Dendritic cell treated with granulocyte-macrophage colony-stimulating factor and Interleukin-4, amounts not matched to agents 40 ng/mL and 50 ng/mL, for 4 days (primary cell): Measurements from ENCODE around the gene PAX8.

Source experiments
- H3K27ac Mint-ChIP-seq: one replicate; pipeline ENCODE4 v1.8.0; 2022; ENCODE audit warnings: mild to moderate bottlenecking, mixed read lengths
- H3K27me3 Mint-ChIP-seq: one replicate; pipeline ENCODE4 v1.8.0; 2022; ENCODE audit warnings: mild to moderate bottlenecking, mixed read lengths
- H3K36me3 Mint-ChIP-seq: one replicate; pipeline ENCODE4 v1.8.0; 2022; ENCODE audit warnings: low read depth, mixed read lengths
- H3K4me1 Mint-ChIP-seq: one replicate; pipeline ENCODE4 v1.8.0; 2022; ENCODE audit warnings: low read depth, mixed read lengths
- H3K4me3 Mint-ChIP-seq: one replicate; pipeline ENCODE4 v1.8.0; 2022; ENCODE audit warnings: mild to moderate bottlenecking, moderate library complexity, mixed read lengths
- H3K9me3 Mint-ChIP-seq: one replicate; pipeline ENCODE4 v1.8.0; 2022; ENCODE audit warnings: mixed read lengths
- intact Hi-C: fragments of 100-400 bp; cut with micrococcal nuclease; formaldehyde crosslinking; loops from one replicate; pipeline ENCODE4 v1.15.0; 2022

The PAX8 gene

DNA sequence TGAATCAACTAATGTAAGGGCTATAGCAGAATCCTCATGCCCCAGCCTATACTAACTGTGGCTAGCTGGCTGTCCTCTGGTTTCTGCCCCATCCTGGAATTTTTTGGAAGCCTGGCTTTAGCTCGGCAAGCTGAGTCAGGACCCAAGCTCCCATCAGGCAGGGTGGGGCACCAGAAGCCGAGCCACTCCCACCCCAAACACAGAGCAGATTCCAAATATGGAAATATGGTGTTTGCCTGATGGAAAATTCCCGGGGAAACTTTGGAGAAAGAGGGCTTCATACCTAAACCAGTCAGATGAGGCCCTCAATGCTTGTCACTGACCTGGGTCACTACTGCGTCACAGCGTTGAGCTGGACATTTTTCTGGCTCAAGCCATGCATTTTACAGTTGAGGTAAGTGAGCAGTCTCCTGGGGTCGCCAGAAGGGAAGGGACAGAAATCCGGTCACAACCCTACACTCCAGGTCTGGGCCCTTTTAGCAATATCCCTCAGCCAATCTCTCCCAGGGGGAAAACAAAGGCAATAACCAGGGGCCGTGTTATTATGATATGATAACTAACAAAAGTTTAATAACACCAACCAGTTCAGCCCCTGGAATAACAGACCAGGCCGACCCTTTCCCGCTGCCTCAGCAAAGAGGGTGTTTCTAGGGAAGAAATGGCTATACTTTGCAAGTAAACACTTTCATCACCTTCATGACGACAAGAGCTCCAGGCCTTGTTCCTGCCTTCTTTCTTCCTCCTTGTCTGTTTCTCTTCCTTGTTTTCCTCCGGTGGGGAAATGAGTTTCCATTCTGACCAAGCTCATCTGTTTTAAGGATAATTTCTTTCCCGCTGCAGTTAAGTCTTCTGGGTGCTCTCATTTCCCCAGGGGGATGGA, 67.3 kb downstream of the PAX8 start:
- Mint-ChIP-seq H3K27ac (peak overlapping the region; percentile 89), H3K27me3 (peaks cover 9% of the 10 kb centered on the region), H3K36me3 (no peaks in the 10 kb centered on the region), H3K4me1 (peaks cover 51% of the 10 kb centered on the region), H3K4me3 (peak overlapping the region; percentile 51), H3K9me3 (no peaks in the 10 kb centered on the region)
- intact Hi-C loops: loop anchor here (2.0 kb wide), 1 partner anchor 29 kb away; no protein-coding TSS in a partner anchor

- Mint-ChIP-seq H3K4me1 (peaks cover 42% of the 10 kb centered on the region), H3K9me3 (no peaks in the 10 kb centered on the region), H3K36me3 (no peaks in the 10 kb centered on the region), H3K4me3 (no peak overlapping the region), H3K27me3 (peaks cover 9% of the 10 kb centered on the region), H3K27ac (peak overlapping the region; percentile 70)
- intact Hi-C loops: loop anchor here (2.0 kb wide), 1 partner anchor 31 kb away; no protein-coding TSS in a partner anchor
Observed at GRCh38 chr2:113209646-113210171, 69.0 kb downstream of the PAX8 start.

DNA sequence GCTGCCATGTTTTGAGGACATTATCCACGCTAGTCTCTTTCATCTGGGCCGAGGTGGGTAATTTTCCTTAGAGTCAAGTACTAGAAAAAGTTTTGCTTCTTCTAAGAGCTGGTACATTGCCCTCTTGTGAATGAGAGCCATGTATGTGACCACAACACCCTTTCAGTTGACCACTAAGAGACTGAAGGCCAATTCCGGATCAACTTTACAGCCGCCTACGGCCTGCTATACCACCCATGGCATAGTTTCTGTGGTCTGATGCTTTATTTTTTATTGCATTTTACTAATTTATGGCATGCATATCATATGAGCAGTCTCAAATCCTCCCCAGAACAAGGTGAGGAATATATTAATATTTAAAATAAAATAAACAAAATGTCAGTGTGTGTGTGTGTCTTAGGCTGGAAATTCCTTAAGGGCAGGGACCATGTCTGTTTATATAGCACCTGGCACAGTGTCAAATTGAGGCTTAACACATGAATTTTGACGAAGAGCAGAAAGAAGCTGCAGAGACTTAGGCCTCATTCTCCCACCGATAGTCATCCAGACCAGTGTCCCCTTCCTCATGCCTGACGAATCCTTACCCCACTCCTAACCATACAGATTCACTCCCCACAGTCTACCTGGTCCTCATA, 69.6 kb downstream of the PAX8 start:
- H3K4me1 Mint-ChIP-seq: peaks cover 41% of the 10 kb centered on the region
- no peaks in the 10 kb centered on the region for H3K36me3 Mint-ChIP-seq
- H3K27ac Mint-ChIP-seq: peak overlapping the region; percentile 70
- H3K4me3 Mint-ChIP-seq: no peak overlapping the region
- no peaks in the 10 kb centered on the region for H3K9me3 Mint-ChIP-seq
- H3K27me3 Mint-ChIP-seq: peaks cover 9% of the 10 kb centered on the region
- intact Hi-C loops: no loop called here

GRCh38 chr2:113208396-113208795, 70.3 kb downstream of the PAX8 start:
- Mint-ChIP-seq H3K36me3 (no peaks in the 10 kb centered on the region), H3K27ac (peak overlapping the region; percentile 1), H3K27me3 (peaks cover 9% of the 10 kb centered on the region), H3K9me3 (no peaks in the 10 kb centered on the region), H3K4me3 (no peak overlapping the region), H3K4me1 (peaks cover 40% of the 10 kb centered on the region)
- intact Hi-C loops: no loop called here

- no peak overlapping the region for H3K27ac Mint-ChIP-seq
Observed at GRCh38 chr2:113207021-113207420, 71.7 kb downstream of the PAX8 start.

GRCh38 chr2:113206251-113206650, 72.5 kb downstream of the PAX8 start:
- H3K4me3 Mint-ChIP-seq: no peak overlapping the region
- H3K27me3 Mint-ChIP-seq: peaks cover 2% of the 10 kb centered on the region
- H3K36me3 Mint-ChIP-seq: peaks cover 19% of the 10 kb centered on the region
- intact Hi-C loops: no loop called here
- peak overlapping the region; percentile 2 for H3K27ac Mint-ChIP-seq
- no peaks in the 10 kb centered on the region for H3K9me3 Mint-ChIP-seq
- peaks cover 32% of the 10 kb centered on the region for H3K4me1 Mint-ChIP-seq

More at GRCh38 chr2:113207021-113207420, 71.7 kb downstream of the PAX8 start:
- Mint-ChIP-seq H3K9me3 (no peaks in the 10 kb centered on the region), H3K27me3 (peaks cover 2% of the 10 kb centered on the region), H3K36me3 (peaks cover 11% of the 10 kb centered on the region), H3K4me3 (no peak overlapping the region), H3K4me1 (peaks cover 39% of the 10 kb centered on the region)
- intact Hi-C loops: no loop called here

DNA sequence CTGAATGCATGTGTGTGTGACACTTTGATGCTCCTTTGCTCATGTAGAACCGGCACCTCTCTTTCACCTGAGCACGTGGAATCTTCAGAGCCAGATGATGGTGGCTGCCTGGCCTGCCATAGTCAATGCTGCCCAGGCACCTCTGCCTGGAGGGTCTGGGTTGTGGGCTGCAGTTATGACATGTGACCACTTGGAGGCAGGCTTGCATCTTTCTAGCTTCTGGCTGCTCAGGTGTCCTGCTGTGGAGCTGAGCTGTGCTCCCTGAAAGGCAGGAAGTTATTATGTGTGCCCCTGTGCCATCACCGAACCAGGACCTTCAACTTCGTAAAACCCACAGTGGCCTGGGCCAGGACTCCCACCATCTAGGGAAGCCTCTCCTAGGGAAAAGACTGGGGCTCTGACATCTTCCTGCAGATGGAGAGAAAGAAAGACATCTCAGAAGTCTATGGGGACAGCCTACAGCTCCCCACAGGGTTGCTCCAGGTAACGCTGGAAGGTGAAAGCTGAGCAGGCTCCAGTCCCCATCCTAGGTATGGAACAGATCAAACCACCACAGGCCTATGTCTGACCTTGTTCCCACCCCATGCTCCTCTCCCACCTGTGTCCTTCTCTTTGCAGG, 74.7 kb downstream of the PAX8 start:
- H3K4me3 Mint-ChIP-seq: no peak overlapping the region
- peaks cover 2% of the 10 kb centered on the region for H3K27me3 Mint-ChIP-seq
- peaks cover 39% of the 10 kb centered on the region for H3K36me3 Mint-ChIP-seq
- peaks cover 30% of the 10 kb centered on the region for H3K4me1 Mint-ChIP-seq
- no peak overlapping the region for H3K27ac Mint-ChIP-seq
- intact Hi-C loops: loop anchor here (1.0 to 5.0 kb wide), 3 partner anchors 45 to 188 kb away; no protein-coding TSS in a partner anchor
- H3K9me3 Mint-ChIP-seq: no peaks in the 10 kb centered on the region

GRCh38 chr2:113203217-113203530, 75.5 kb downstream of the PAX8 start:
- peaks cover 30% of the 10 kb centered on the region for H3K4me1 Mint-ChIP-seq
- intact Hi-C loops: loop anchor here (5.0 kb wide), 2 partner anchors 169 to 189 kb away; no protein-coding TSS in a partner anchor
- H3K4me3 Mint-ChIP-seq: no peak overlapping the region
- peaks cover 43% of the 10 kb centered on the region for H3K36me3 Mint-ChIP-seq
- H3K27ac Mint-ChIP-seq: no peak overlapping the region
- no peaks in the 10 kb centered on the region for H3K9me3 Mint-ChIP-seq
- no peaks in the 10 kb centered on the region for H3K27me3 Mint-ChIP-seq

DNA sequence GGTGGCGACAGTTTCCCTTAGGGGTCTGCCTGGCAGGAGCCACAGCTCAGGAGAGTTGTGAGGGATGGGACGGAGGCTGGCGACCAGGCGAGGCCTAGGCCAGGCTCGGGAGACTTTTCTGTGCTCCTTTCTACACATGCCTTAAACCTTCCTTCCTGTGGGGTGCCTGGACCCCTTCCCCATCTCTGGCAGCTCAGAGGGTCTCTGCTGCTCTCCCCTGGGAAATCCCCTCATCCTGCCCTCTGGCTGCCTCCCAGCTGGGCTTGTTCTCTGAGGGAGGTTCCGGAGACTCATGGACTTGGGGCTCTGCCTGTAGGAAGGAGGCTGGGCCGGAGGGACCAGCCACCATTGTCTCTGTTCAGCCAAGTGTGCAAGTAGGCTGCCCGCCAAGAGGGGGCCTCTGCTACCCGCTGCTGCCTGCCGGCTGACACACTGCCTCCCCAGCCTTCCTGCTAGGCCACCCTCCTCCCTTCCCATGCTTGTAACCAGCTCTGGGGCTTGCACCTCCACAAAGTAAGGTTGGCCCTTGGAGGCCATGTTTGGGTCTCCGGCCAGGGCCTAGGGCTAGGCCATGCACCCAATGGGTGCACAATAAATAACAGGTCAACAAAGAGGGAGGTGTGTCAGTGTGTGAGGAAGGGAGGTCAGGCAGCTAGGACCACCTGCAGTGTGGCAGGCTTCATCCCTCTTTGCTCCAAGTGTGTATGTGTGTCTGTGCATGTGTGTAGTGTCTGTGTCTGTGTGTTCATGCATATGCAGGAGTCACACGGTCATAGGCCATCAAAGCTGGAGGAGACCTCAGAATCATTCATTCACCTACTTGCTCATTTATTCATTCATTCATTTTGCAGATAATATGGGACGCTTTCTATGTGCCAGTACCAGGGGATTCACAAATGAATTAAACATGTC, 76.2 kb downstream of the PAX8 start:
- no peak overlapping the region for H3K4me3 Mint-ChIP-seq
- peaks cover 49% of the 10 kb centered on the region for H3K36me3 Mint-ChIP-seq
- H3K9me3 Mint-ChIP-seq: no peaks in the 10 kb centered on the region
- peak overlapping the region; percentile 50 for H3K27ac Mint-ChIP-seq
- intact Hi-C loops: loop anchor here (5.0 kb wide), 2 partner anchors 170 to 190 kb away; no protein-coding TSS in a partner anchor
- no peaks in the 10 kb centered on the region for H3K27me3 Mint-ChIP-seq
- H3K4me1 Mint-ChIP-seq: peaks cover 30% of the 10 kb centered on the region

- no peaks in the 10 kb centered on the region for H3K9me3 Mint-ChIP-seq
- H3K4me1 Mint-ChIP-seq: peaks cover 30% of the 10 kb centered on the region
- intact Hi-C loops: loop anchor here (5.0 kb wide), 2 partner anchors 171 to 191 kb away; no protein-coding TSS in a partner anchor
- peaks cover 57% of the 10 kb centered on the region for H3K36me3 Mint-ChIP-seq
- H3K27ac Mint-ChIP-seq: peak overlapping the region; percentile 50
- no peaks in the 10 kb centered on the region for H3K27me3 Mint-ChIP-seq
- H3K4me3 Mint-ChIP-seq: no peak overlapping the region
Observed at GRCh38 chr2:113201496-113202304, 77.0 kb downstream of the PAX8 start.

GRCh38 chr2:113200736-113201490, 77.8 kb downstream of the PAX8 start:
- Mint-ChIP-seq H3K9me3 (no peaks in the 10 kb centered on the region), H3K4me3 (no peak overlapping the region), H3K27me3 (no peaks in the 10 kb centered on the region), H3K36me3 (peaks cover 65% of the 10 kb centered on the region), H3K27ac (peak overlapping the region; percentile 39), H3K4me1 (peaks cover 30% of the 10 kb centered on the region)
- intact Hi-C loops: loop anchor here (5.0 kb wide), 2 partner anchors 171 to 191 kb away; no protein-coding TSS in a partner anchor

- intact Hi-C loops: loop anchor here (5.0 kb wide), 2 partner anchors 172 to 192 kb away; no protein-coding TSS in a partner anchor
- Mint-ChIP-seq H3K36me3 (peaks cover 72% of the 10 kb centered on the region), H3K4me1 (peaks cover 30% of the 10 kb centered on the region), H3K27ac (peak overlapping the region; percentile 19), H3K4me3 (no peak overlapping the region), H3K27me3 (no peaks in the 10 kb centered on the region), H3K9me3 (no peaks in the 10 kb centered on the region)
Observed at GRCh38 chr2:113200236-113200635, 78.5 kb downstream of the PAX8 start.
